ENCODE results near the gene C9orf78. TPM values are rescaled to one million over a fixed set of nuclear protein-coding genes. Genes with fewer than 3 reads are reported as not detected.

C9orf78 gene
- total RNA-seq, 1 donor from 2014 or later, result 38.9 TPM

- Mint-ChIP-seq H3K27ac (ENCODE audit: unreplicated experiment) (no peak overlapping the region), H3K36me3 (ENCODE audit: unreplicated experiment) (peaks cover 42% of the 10 kb centered on the region), H3K9me3 (ENCODE audit: unreplicated experiment) (no peaks in the 10 kb centered on the region), H3K4me3 (ENCODE audit: unreplicated experiment) (no peak overlapping the region), H3K27me3 (ENCODE audit: unreplicated experiment) (no peaks in the 10 kb centered on the region), H3K4me1 (ENCODE audit: unreplicated experiment) (peaks cover 2% of the 10 kb centered on the region)
- no peak for DNase-seq (ENCODE audit: extremely low spot score, unreplicated experiment)
- TF ChIP-seq, protein P1, sequence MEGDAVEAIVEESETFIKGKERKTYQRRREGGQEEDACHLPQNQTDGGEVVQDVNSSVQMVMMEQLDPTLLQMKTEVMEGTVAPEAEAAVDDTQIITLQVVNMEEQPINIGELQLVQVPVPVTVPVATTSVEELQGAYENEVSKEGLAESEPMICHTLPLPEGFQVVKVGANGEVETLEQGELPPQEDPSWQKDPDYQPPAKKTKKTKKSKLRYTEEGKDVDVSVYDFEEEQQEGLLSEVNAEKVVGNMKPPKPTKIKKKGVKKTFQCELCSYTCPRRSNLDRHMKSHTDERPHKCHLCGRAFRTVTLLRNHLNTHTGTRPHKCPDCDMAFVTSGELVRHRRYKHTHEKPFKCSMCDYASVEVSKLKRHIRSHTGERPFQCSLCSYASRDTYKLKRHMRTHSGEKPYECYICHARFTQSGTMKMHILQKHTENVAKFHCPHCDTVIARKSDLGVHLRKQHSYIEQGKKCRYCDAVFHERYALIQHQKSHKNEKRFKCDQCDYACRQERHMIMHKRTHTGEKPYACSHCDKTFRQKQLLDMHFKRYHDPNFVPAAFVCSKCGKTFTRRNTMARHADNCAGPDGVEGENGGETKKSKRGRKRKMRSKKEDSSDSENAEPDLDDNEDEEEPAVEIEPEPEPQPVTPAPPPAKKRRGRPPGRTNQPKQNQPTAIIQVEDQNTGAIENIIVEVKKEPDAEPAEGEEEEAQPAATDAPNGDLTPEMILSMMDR (IDR thresholded peaks at IDR 0.05), result no peak
Measured at GRCh38 chr9:129815278-129815677, 19.8 kb downstream of the C9orf78 start.

DNA sequence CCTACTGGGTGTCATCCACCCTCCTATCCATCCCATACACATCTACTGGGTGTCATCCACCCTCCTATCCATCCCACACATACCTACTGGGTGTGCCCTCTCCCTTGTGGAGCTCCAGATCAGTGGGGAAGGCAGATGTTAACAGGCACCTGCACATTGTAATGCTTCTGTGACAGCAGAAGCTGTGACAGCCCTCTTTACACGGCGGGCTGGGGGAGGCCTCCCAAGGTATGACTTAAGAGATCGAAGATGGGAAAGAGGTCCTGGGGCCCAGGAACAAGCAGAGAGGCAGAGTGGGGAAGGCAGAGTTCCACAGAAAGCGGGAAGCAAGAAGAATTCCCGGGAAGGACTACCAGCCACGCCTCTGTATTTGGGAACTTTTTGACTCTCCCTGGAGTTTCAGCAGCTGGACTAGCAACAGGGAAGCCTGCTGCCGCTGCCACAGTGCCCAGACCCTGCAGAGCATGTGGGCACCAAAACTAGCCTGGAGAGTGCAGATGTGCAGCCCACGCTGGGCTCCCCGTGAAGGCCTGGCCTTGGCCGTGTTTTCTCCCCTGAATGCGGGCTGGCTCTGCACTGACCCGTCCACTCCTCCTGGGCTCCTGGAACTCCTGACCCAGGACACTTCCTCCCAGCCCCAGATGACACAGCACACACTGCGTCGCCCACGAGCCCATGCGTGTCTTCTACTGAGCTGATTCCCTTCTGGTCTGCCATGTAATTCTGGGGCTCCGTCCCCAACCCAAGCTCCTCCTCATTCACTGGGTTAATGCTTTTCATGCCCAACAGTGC, 20.4 kb downstream of the C9orf78 start:
- Mint-ChIP-seq H3K9me3 (ENCODE audit: unreplicated experiment) (no peaks in the 10 kb centered on the region), H3K27me3 (ENCODE audit: unreplicated experiment) (no peaks in the 10 kb centered on the region), H3K4me1 (ENCODE audit: unreplicated experiment) (peaks cover 2% of the 10 kb centered on the region), H3K27ac (ENCODE audit: unreplicated experiment) (no peak overlapping the region), H3K36me3 (ENCODE audit: unreplicated experiment) (peaks cover 46% of the 10 kb centered on the region), H3K4me3 (ENCODE audit: unreplicated experiment) (no peak overlapping the region)
- TF ChIP-seq, protein P1 (IDR thresholded peaks at IDR 0.05), result no peak
- DNase-seq (ENCODE audit: extremely low spot score, unreplicated experiment), result no peak

- Mint-ChIP-seq H3K36me3 (ENCODE audit: unreplicated experiment) (peaks cover 47% of the 10 kb centered on the region), H3K27me3 (ENCODE audit: unreplicated experiment) (no peaks in the 10 kb centered on the region), H3K4me3 (ENCODE audit: unreplicated experiment) (no peak overlapping the region), H3K4me1 (ENCODE audit: unreplicated experiment) (peaks cover 2% of the 10 kb centered on the region), H3K27ac (ENCODE audit: unreplicated experiment) (no peak overlapping the region), H3K9me3 (ENCODE audit: unreplicated experiment) (no peaks in the 10 kb centered on the region)
- TF ChIP-seq, protein P1 (IDR thresholded peaks at IDR 0.05), result no peak
- DNase-seq (ENCODE audit: extremely low spot score, unreplicated experiment), result no peak
Measured at GRCh38 chr9:129813661-129814060, 21.4 kb downstream of the C9orf78 start.

GRCh38 chr9:129812385-129812784, 22.7 kb downstream of the C9orf78 start:
- H3K27ac Mint-ChIP-seq (ENCODE audit: unreplicated experiment), result no peak overlapping the region
- no peak overlapping the region for H3K4me3 Mint-ChIP-seq (ENCODE audit: unreplicated experiment)
- TF ChIP-seq, protein P1 (IDR thresholded peaks at IDR 0.05), result no peak
- no peaks in the 10 kb centered on the region for H3K27me3 Mint-ChIP-seq (ENCODE audit: unreplicated experiment)
- H3K4me1 Mint-ChIP-seq (ENCODE audit: unreplicated experiment), result peaks cover 2% of the 10 kb centered on the region
- no peak for DNase-seq (ENCODE audit: extremely low spot score, unreplicated experiment)
- peaks cover 45% of the 10 kb centered on the region for H3K36me3 Mint-ChIP-seq (ENCODE audit: unreplicated experiment)
- no peaks in the 10 kb centered on the region for H3K9me3 Mint-ChIP-seq (ENCODE audit: unreplicated experiment)

GRCh38 chr9:129811967-129812363, 23.1 kb downstream of the C9orf78 start:
- TF ChIP-seq, protein P1 (IDR thresholded peaks at IDR 0.05), result no peak
- no peak overlapping the region for H3K27ac Mint-ChIP-seq (ENCODE audit: unreplicated experiment)
- DNase-seq (ENCODE audit: extremely low spot score, unreplicated experiment), result no peak
- H3K4me1 Mint-ChIP-seq (ENCODE audit: unreplicated experiment), result peaks cover 2% of the 10 kb centered on the region
- no peaks in the 10 kb centered on the region for H3K27me3 Mint-ChIP-seq (ENCODE audit: unreplicated experiment)
- H3K4me3 Mint-ChIP-seq (ENCODE audit: unreplicated experiment), result no peak overlapping the region
- H3K36me3 Mint-ChIP-seq (ENCODE audit: unreplicated experiment), result peaks cover 45% of the 10 kb centered on the region
- H3K9me3 Mint-ChIP-seq (ENCODE audit: unreplicated experiment), result no peaks in the 10 kb centered on the region

Data from osteocyte (in vitro differentiated cells).